ENCODE data around the gene INPP4A.

- TF ChIP-seq, protein P1, sequence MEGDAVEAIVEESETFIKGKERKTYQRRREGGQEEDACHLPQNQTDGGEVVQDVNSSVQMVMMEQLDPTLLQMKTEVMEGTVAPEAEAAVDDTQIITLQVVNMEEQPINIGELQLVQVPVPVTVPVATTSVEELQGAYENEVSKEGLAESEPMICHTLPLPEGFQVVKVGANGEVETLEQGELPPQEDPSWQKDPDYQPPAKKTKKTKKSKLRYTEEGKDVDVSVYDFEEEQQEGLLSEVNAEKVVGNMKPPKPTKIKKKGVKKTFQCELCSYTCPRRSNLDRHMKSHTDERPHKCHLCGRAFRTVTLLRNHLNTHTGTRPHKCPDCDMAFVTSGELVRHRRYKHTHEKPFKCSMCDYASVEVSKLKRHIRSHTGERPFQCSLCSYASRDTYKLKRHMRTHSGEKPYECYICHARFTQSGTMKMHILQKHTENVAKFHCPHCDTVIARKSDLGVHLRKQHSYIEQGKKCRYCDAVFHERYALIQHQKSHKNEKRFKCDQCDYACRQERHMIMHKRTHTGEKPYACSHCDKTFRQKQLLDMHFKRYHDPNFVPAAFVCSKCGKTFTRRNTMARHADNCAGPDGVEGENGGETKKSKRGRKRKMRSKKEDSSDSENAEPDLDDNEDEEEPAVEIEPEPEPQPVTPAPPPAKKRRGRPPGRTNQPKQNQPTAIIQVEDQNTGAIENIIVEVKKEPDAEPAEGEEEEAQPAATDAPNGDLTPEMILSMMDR (IDR thresholded peaks at IDR 0.05; ENCODE audit: extremely low read depth in 1 of 2, insufficient read depth in 1 of 2, low read depth in 1 of 2, low read length in 2 of 2) = no peak
- no peak for TF ChIP-seq POLR2AphosphoS5 (IDR thresholded peaks at IDR 0.05; ENCODE audit: insufficient read depth, low read depth, low read length)
- no peak for TF ChIP-seq GATA2 (IDR thresholded peaks at IDR 0.05; ENCODE audit: insufficient read depth, insufficient read length, low read depth, low read length)
- no peak for TF ChIP-seq JUN (IDR thresholded peaks at IDR 0.05; ENCODE audit: borderline replicate concordance, insufficient read depth, insufficient read length, low read depth)
- TF ChIP-seq MAX (IDR thresholded peaks at IDR 0.05; ENCODE audit: insufficient read depth, insufficient read length) = no peak
- no peak for TF ChIP-seq EZH2 (IDR thresholded peaks at IDR 0.05; ENCODE audit: borderline replicate concordance, low read depth, low read length, severe bottlenecking)
- TF ChIP-seq POLR2A (IDR thresholded peaks at IDR 0.05; ENCODE audit: low read depth, low read length) = no peak
- TF ChIP-seq MYC (IDR thresholded peaks at IDR 0.05; ENCODE audit: low read depth, low read length) = no peak
- TF ChIP-seq FOS (IDR thresholded peaks at IDR 0.05; ENCODE audit: borderline replicate concordance, insufficient read depth, low read length) = no peak
Observed at GRCh38 chr2:98552499-98553179, 108.0 kb downstream of the INPP4A start.

Data from endothelial cell of umbilical vein (primary cell).